PFSK-1 (cell line): ENCODE measurements around the gene C20orf96.

ENCODE experiments used
- POLR2AphosphoS5 ChIP-seq: IDR thresholded peaks from 2 replicates; pipeline ENCODE4 v1.6.1; 2012; ENCODE audit warnings: low read depth, mild to moderate bottlenecking, control low read depth, low read length, moderate library complexity
- TAF1 ChIP-seq: IDR thresholded peaks from 2 replicates; pipeline ENCODE4 v1.6.1; 2012; ENCODE audit warnings: low read length, control low read depth, borderline replicate concordance; ENCODE audit not compliant: insufficient read depth

DNA sequence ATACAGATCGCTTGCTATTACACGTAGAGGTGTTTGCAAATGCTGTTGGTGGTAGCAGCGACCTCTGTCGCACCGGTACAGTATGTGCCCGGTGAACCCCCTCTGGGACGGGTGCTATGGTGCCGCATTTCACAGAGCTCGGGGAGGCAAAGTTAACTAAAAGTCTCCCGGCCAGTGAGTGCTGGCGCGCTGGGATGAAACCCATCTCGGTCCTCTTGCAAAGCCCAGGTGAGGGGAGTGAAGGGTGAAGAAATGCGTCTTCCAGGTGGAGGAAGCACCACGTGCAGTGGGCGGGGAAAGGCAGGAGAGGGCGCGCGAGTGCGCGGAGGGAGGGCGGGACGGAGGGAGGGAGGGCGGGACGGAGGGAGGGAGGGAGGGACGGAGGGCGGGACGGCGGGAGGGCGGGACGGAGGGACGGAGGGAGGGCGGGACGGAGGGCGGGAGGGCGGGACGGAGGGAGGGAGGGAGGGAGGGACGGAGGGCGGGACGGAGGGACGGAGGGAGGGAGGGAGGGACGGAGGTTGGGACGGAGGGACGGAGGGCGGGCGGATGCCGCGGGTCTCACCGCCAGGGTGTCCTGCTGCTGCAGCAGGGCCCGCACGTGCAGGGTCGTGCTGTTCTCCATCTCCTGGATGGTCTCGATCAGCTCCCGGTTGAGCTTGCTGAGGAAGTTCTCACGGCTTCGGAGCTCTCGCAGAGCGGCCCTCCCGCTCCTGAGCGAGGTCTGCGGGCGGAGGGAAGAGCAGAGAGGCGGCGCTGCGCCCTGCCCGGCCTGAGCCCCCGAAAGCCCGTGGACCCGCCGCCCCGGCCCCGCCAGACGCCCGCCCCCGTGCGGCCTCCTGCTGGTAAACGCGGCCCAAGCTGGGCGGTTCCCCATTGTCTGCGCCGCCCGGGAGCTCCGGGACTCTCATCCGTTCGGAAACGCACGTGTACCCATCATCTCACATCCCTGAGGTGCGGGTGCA lies 11.7 kb downstream of the C20orf96 start:
- TF ChIP-seq TAF1: no peak
- TF ChIP-seq POLR2AphosphoS5: no peak
